SH-SY5Y (cell line): ENCODE results near the gene HAUS2.

Experiments used
- GATA2 ChIP-seq: IDR thresholded peaks from 2 replicates; pipeline ENCODE4 v1.6.1; 2011; ENCODE audit warnings: mild to moderate bottlenecking, low read depth, low read length
- GATA3 ChIP-seq: IDR thresholded peaks from 2 replicates; pipeline ENCODE4 v1.6.1; 2011; ENCODE audit warnings: low read depth, mild to moderate bottlenecking, low read length, moderate library complexity

DNA sequence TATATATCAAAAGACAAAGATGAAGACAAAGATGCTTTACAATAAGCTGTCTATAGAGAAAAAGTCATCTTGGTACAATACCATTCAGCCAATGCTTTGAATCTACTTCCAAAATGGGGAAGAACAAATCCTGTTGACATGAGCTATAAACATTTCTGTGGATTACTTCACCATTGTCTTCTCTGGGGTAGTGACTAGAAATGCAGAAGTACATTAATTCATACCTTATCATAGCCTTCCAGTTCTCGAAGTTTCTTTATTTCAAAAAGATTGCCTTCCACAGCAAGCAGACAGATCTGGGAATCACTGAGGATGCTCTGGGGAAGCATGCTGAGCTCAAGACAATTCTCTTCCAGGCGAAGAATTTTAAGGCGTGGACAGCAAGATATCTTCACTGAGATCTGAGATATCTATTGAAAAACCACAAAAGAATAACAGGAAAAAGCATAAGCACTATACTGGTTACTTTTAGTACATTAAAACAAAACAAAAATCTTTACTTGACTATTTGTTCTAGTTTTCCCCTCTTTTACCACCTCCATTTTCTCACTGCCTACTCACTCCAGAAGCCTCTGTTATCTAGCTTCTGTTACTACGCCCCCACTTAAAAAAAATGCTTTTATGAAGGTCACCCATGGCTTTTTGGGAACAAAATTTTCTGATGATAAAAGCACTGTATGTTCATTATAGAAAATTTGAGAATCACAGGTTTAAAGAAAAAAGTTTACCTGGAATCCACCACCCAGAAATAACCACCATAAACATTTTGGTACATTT lies 3.6 kb upstream of the HAUS2 start:
- TF ChIP-seq GATA2: no peak
- no peak for TF ChIP-seq GATA3
